PFSK-1 (cell line): ENCODE data around the gene ETV2.

Experiments
- FOXP2 ChIP-seq: optimal IDR thresholded peaks from 2 replicates; pipeline ENCODE3; 2011; ENCODE audit warnings: borderline replicate concordance, control low read depth, inconsistent platforms; ENCODE audit not compliant: insufficient read depth; ENCODE audit errors: extremely low read length, extremely low read depth
- POLR2AphosphoS5 ChIP-seq: IDR thresholded peaks from 2 replicates; pipeline ENCODE4 v1.6.1; 2012; ENCODE audit warnings: low read depth, mild to moderate bottlenecking, control low read depth, low read length, moderate library complexity
- SIN3A ChIP-seq: IDR thresholded peaks from 2 replicates; pipeline ENCODE4 v1.6.1; 2012; ENCODE audit warnings: mild to moderate bottlenecking, low read length, moderate library complexity, borderline replicate concordance; ENCODE audit not compliant: insufficient read depth
- TAF1 ChIP-seq: IDR thresholded peaks from 2 replicates; pipeline ENCODE4 v1.6.1; 2012; ENCODE audit warnings: low read length, control low read depth, borderline replicate concordance; ENCODE audit not compliant: insufficient read depth
- TF ChIP-seq, protein P1 (sequence below), 2 experiments: IDR thresholded peaks; 2 replicates each; pipeline versions ENCODE4 v1.6.1 to v1.8.0; 2011 to 2012; ENCODE audit warnings: low read depth in 2 of 2, low read length in 2 of 2, control low read depth in 1 of 2, inconsistent platforms in 1 of 2, mild to moderate bottlenecking in 1 of 2, moderate library complexity in 1 of 2; ENCODE audit not compliant: insufficient read depth in 1 of 2

ETV2 gene

DNA sequence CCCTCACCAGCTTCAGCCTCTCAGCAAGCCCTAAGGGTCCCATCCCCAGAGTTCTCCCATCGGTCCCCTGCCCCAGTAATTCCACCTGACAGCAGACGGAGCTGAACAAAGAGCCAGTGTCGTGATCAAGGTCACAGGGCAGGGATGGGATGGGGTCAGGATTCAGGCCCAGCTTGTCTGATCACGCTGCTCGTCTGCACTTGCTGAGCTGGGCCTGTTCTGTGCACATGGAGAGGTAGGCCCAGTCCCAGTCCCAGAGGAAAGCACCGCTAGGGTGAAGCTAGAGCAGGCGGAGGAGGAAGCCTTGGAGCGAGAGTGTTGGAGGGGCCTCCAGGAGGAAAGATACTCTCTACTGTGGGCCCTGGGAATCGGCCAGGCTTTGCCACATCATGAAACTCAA is 19.8 kb upstream of the ETV2 start:
- TF ChIP-seq TAF1 (no peak), SIN3A (no peak), FOXP2 (no peak), POLR2AphosphoS5 (no peak)
- TF ChIP-seq, protein P1, sequence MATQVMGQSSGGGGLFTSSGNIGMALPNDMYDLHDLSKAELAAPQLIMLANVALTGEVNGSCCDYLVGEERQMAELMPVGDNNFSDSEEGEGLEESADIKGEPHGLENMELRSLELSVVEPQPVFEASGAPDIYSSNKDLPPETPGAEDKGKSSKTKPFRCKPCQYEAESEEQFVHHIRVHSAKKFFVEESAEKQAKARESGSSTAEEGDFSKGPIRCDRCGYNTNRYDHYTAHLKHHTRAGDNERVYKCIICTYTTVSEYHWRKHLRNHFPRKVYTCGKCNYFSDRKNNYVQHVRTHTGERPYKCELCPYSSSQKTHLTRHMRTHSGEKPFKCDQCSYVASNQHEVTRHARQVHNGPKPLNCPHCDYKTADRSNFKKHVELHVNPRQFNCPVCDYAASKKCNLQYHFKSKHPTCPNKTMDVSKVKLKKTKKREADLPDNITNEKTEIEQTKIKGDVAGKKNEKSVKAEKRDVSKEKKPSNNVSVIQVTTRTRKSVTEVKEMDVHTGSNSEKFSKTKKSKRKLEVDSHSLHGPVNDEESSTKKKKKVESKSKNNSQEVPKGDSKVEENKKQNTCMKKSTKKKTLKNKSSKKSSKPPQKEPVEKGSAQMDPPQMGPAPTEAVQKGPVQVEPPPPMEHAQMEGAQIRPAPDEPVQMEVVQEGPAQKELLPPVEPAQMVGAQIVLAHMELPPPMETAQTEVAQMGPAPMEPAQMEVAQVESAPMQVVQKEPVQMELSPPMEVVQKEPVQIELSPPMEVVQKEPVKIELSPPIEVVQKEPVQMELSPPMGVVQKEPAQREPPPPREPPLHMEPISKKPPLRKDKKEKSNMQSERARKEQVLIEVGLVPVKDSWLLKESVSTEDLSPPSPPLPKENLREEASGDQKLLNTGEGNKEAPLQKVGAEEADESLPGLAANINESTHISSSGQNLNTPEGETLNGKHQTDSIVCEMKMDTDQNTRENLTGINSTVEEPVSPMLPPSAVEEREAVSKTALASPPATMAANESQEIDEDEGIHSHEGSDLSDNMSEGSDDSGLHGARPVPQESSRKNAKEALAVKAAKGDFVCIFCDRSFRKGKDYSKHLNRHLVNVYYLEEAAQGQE (IDR thresholded peaks at IDR 0.05; ENCODE audit: insufficient read depth in 1 of 2, low read depth in 2 of 2, low read length in 2 of 2) = no peak

DNA sequence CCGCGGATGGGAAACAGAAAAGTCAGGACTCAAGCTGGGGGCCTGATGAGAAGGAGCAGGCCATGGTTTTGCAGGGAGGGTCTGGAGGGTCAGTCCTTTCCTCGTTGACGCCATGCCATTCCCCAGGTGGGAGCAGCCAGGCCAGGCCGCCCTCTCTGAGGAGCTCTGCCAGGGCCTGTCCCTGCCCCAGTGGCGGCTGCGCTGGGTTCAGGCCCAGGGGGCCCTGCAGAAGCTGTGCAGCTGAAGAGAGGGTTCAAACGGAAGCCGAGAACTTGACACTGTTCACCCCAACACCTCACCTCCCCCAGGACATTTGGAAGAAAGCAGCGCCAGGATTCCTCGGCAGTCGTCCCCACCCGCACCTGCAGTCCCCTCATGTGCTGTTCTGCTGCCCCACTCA is 18.8 kb upstream of the ETV2 start:
- TF ChIP-seq SIN3A (no peak), FOXP2 (no peak), TAF1 (no peak), POLR2AphosphoS5 (no peak)
- TF ChIP-seq, protein P1 (IDR thresholded peaks at IDR 0.05; ENCODE audit: insufficient read depth in 1 of 2, low read depth in 2 of 2, low read length in 2 of 2) = no peak

DNA sequence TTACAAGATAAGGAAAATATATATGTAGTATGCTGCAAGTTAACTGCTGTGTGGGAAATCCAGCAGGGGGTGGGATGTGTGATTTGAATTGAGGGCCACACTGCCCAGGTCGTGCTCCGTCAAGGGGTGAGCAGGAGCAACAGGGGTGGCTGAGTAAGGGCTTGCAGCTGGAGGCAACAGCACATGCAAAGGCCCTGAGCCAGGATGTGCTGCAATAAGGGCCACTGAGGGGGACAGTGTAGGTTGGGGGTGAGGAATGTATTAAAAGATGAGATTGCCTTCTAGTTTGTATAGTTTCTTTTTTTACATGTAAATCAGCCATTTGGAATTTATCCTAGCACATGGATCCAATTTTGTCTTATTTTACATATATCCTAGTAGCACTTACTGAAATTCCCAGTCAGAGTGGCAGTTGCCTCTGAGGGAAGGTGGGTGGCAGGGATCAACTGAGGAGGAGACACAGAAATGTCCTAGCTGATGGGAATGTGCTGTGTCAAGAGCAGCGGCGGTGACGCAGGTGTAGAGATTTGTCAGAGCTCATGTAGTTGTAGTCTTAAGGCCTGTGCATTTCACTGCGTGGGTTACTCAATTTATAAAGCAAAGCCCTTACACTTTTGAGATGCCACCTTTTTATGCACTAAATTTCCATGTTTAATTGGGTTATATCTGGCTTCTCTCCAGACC is 18.1 kb upstream of the ETV2 start:
- TF ChIP-seq SIN3A (no peak), FOXP2 (no peak), POLR2AphosphoS5 (no peak), TAF1 (no peak)
- TF ChIP-seq, protein P1 (IDR thresholded peaks at IDR 0.05; ENCODE audit: insufficient read depth in 1 of 2, low read depth in 2 of 2, low read length in 2 of 2) = no peak

DNA sequence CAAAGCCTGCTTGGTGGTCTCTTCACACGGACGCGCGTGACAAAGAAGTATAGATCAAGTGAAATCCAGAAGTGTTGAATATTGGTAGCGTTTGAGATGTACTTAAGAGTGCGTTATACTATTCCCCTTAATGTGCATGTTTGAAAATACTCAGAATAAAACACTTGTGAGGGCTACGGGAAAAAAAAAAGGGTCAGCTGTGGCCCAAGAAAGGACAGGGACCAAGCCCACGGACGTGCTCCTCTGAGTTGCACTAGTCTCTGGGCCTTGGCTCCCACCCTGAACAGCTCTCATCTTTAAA is 13.3 kb upstream of the ETV2 start:
- TF ChIP-seq POLR2AphosphoS5 (no peak), SIN3A (no peak)

DNA sequence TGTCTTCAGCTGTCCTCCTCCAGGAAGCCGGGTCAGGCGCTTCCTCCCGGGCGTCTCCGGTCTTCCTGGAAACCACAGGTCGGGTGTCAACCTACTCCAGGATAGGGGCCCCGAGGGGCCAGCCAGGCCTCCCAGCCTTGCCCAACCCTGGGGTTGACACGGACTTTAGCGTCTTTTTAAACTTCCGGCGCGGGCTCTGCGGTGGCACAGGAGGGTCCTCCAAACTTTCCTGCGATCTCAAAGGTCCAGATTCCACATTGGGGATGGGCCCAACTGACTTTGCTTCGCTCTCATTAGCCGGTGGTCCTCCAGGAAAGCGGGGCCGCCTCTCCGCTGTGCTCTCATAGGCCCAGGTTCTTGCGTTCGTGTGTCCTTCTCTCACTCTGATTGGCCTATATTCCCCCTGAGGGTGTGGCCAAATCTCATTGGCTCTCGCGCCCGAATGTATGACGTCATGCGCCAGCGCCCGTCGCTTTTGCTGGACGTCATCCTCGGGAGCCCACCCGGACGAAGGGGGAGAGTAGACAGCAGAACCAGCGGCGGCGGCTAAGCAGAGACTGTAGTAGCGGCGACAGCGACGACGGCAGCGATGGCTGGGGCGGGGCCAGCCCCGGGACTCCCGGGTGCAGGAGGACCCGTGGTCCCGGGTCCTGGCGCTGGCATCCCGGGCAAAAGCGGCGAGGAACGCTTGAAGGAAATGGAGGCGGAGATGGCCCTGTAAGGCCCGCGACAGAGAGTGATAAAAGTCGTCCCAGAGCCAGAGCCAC is 12.8 kb upstream of the ETV2 start, which contains the start of gene RBM42:
Gene RBM42 (plus strand): TSS at position 472 of the 767 bp plus-strand sequence. CDS start 118 bp downstream, at position 590.
- TF ChIP-seq FOXP2 = no peak
- TF ChIP-seq TAF1 = peak; percentile 54; the same call in 1 of the 2 replicates
- TF ChIP-seq, protein P1 (IDR thresholded peaks at IDR 0.05; ENCODE audit: insufficient read depth in 1 of 2, low read depth in 2 of 2, low read length in 2 of 2) = no peak; a peak in 1 of 4 replicates
- peak; percentile 58; the same call in 1 of the 2 replicates for TF ChIP-seq SIN3A
- TF ChIP-seq POLR2AphosphoS5 = peak; percentile 66
